MM.1S (cell line): ENCODE measurements around the gene ARFGAP1.

ENCODE experiments used
- EZH2 ChIP-seq: fragments of 300-600 bp; sonication (generic); optimal IDR thresholded peaks from 2 replicates; pipeline ENCODE3; 2017; ENCODE audit warnings: low read depth, mild to moderate bottlenecking, antibody characterized with exemption, low read length, mixed read lengths
- EZH2phosphoT487 ChIP-seq: fragments of 300-600 bp; sonication (generic); IDR thresholded peaks from 2 replicates; pipeline ENCODE4 v1.6.1; 2018; ENCODE audit warnings: antibody characterized with exemption, low read length
- TF ChIP-seq, protein P1 (sequence below): fragments of 300-600 bp; sonication (generic); IDR thresholded peaks from 2 replicates; pipeline ENCODE4 v1.5.1; 2016; ENCODE audit warnings: antibody characterized with exemption, low read length, mixed read lengths

GRCh38 chr20:63235399-63235983, 37.1 kb upstream of the ARFGAP1 start, which contains the start of gene BIRC7:
- TF ChIP-seq, protein P1, sequence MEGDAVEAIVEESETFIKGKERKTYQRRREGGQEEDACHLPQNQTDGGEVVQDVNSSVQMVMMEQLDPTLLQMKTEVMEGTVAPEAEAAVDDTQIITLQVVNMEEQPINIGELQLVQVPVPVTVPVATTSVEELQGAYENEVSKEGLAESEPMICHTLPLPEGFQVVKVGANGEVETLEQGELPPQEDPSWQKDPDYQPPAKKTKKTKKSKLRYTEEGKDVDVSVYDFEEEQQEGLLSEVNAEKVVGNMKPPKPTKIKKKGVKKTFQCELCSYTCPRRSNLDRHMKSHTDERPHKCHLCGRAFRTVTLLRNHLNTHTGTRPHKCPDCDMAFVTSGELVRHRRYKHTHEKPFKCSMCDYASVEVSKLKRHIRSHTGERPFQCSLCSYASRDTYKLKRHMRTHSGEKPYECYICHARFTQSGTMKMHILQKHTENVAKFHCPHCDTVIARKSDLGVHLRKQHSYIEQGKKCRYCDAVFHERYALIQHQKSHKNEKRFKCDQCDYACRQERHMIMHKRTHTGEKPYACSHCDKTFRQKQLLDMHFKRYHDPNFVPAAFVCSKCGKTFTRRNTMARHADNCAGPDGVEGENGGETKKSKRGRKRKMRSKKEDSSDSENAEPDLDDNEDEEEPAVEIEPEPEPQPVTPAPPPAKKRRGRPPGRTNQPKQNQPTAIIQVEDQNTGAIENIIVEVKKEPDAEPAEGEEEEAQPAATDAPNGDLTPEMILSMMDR: no peak
- TF ChIP-seq EZH2 (no peak), EZH2phosphoT487 (no peak)
